ENCODE results near the gene TFPI2.

- TF ChIP-seq CTCF (IDR thresholded peaks at IDR 0.05) (no peak), POLR2A (IDR thresholded peaks at IDR 0.05) (no peak)
Measured at GRCh38 chr7:93860261-93860660, 30.3 kb downstream of the TFPI2 start.

Measured in Peyer's patch (tissue), 4 donors.